Choroid plexus epithelial cell (primary cell): ENCODE measurements around the gene SKA2.
"Not testable (repeated sequence)": the region's sequence is repeated elsewhere in the genome, so short reads cannot be mapped to it uniquely, and the experiment has no call there.

Experiments
- DNase-seq: peaks from one replicate; pipeline ENCODE4 v3.0.0-alpha.2; 2010; ENCODE audit warnings: low read depth
- H3K4me3 ChIP-seq: 2 replicates; pipeline ENCODE4 v1.5.1; 2011; ENCODE audit warnings: low read depth, mild to moderate bottlenecking, control low read depth, low read length, moderate library complexity
- TF ChIP-seq, protein P1 (sequence below): conservative IDR thresholded peaks from 2 replicates; pipeline ENCODE4 v1.5.1; 2011; ENCODE audit warnings: low read depth, mild to moderate bottlenecking, control low read depth, inconsistent platforms, low read length, moderate library complexity

The SKA2 gene

DNA sequence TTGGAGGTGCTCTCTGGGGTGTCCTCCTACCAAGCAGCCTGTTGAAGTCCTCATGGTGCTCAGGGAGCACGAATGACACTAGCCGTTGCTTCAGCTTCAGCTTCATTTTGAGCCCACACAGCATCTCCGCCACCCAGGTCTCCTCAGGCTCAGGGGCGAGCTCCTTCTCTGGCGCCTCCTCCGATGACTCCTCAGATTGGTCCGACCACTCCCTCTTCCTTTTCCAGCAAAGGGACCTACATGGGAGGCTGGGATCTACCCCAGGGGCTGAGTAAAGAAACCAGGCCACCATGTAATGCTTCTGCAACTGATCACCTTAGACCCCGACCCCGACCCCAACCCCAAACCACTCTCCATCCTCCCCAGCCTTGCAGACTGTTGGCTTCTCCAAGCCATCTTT lies 26.5 kb upstream of the SKA2 start:
- DNase-seq = no peak
- TF ChIP-seq, protein P1, sequence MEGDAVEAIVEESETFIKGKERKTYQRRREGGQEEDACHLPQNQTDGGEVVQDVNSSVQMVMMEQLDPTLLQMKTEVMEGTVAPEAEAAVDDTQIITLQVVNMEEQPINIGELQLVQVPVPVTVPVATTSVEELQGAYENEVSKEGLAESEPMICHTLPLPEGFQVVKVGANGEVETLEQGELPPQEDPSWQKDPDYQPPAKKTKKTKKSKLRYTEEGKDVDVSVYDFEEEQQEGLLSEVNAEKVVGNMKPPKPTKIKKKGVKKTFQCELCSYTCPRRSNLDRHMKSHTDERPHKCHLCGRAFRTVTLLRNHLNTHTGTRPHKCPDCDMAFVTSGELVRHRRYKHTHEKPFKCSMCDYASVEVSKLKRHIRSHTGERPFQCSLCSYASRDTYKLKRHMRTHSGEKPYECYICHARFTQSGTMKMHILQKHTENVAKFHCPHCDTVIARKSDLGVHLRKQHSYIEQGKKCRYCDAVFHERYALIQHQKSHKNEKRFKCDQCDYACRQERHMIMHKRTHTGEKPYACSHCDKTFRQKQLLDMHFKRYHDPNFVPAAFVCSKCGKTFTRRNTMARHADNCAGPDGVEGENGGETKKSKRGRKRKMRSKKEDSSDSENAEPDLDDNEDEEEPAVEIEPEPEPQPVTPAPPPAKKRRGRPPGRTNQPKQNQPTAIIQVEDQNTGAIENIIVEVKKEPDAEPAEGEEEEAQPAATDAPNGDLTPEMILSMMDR = no peak
- no peak overlapping the region for H3K4me3 ChIP-seq

DNA sequence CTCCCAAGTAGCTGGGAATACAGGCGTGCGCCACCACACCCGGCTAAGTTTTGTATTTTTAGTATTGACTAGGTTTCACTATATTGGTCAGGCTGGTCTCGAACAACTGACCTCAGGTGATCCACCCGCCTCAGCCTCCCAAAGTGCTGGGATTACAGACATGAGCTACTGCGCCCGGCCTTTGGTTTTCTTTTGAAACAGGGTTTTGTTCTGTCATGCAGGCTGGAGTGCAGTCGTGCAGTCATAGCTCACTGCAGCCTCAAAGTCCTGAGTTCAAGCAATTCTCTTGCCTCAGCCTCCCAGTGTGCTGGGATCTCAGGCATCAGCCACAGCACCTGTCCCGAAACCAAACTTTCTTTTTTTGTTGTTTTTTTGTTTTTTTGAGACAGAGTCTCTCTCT lies 25.6 kb upstream of the SKA2 start:
- DNase-seq = no peak
- no peak overlapping the region for H3K4me3 ChIP-seq
- TF ChIP-seq, protein P1 = no peak

DNA sequence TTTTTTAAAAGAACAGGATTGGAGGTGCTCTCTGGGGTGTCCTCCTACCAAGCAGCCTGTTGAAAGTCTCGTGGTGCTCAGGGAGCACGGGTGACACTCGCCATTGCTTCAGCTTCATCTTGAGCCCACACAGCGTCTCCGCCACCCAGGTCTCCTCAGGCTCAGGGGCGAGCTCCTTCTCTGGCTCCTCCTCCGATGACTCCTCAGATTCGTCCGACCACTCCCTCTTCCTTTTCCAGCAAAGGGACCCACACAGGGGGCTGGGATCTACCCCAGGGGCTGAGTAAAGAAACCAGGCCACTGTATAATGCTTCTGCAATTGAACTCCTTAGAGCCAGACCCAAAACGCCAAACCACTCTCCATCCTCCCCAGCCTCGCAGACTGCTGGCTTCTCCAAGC lies 24.6 kb upstream of the SKA2 start:
- DNase-seq, H3K4me3 ChIP-seq: not testable (repeated sequence)

DNA sequence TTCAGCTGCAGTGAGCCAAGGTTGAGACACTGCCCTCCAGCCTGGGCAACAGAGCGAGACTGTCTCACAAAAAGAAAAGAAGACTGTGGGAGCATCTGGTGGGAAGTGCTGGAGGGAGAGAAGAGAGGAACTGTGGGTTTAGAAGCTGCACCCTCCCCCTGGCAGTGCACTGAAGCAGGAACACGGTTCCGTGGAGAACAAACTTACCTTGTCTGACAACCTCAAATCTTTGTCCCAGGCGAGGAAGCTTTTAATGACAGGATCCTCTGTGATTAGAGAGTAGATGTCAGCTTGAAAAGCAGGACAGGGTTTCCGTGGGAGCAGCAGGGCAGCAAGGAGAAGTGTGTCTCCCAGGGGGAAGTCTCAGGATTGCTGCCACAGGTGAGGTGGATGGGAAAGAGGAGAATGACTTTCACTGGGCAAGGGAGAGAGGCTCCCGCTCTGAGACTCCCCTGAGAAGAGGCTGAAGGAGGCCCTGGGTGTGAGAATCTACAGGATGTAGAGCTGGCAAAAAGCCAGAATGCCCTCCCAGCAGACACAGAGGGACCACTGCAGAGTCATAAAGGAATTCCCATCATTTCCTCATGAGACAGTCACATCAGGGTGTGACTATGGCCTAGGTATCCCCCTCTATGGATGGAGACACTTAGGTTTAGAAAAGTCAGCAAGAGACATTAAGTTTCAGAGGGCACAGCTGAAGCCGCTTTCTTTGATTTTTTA lies 23.4 kb upstream of the SKA2 start:
- no peak for DNase-seq
- TF ChIP-seq, protein P1 = no peak
- H3K4me3 ChIP-seq = no peak overlapping the region

DNA sequence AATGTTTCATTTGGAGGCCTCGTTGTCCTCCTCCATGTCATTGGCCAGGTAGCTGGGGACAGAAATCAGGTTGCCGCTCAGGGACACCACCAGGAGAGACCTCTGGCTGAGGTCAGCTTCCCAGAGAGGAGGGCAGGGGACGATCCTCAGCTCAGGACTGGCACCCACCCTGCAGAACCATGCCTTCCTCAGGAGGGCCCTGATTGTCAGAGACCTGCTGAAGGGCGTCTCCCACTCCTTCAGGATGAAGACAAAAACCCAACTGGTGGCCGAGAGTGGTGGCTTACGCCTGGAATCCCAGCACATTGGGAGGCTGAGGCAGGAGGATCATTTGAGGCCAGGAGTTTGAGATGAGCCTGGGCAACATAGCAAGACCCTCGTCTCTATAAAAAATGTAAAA lies 20.1 kb upstream of the SKA2 start:
- DNase-seq = no peak
- TF ChIP-seq, protein P1 = no peak
- no peak overlapping the region for H3K4me3 ChIP-seq

DNA sequence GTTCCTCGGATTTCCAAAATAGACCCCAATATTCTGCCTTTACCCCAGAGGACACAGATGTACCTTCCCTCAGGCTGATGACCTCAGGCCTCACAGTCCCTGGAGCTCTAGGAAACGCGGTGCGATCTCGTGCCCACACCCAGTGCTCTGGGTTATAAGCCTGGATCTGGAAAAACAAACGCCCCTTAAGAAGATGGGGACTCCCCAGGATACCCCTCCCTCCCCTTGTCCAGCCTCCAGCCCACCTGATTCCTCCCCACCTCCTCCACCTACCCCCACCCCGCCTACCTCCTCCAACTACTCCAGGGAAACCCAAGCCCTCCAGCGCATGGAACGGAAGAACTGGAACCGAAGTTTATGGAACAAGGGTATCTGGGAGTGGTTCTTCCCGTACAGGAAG lies 19.7 kb upstream of the SKA2 start:
- H3K4me3 ChIP-seq = no peak overlapping the region
- TF ChIP-seq, protein P1 = no peak
- no peak for DNase-seq

DNA sequence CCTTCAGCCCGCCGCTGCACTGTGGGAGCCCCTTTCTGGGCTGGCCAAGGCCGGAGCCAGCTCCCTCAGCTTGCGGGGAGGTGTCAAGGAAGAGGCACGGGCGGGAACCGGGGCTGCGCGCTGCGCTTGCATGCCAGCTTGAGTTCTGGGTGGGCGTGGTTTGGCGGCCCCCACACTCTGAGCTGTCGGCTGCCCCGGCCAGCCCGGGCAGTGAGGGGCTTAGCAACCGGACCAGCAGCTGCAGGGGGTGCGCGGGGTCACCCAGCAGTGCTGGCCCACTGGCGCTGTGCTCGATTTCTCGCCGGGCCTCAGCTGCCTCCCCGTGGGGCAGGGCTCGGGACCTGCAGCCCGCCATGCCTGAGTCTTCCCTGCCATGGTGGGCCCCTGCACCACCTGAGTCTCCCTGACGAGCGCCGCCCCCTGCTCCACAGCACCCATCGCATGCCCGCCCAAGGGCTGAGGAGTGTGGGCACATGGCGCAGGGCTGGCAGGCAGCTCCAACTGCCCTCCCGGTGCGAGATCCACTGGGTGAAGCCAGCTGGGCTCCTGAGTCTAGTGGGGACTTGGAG lies 17.5 kb upstream of the SKA2 start:
- TF ChIP-seq, protein P1 = no peak
- no peak for DNase-seq
- no peak overlapping the region for H3K4me3 ChIP-seq
